ENCODE measurements around the gene SURF6. TPM values are rescaled to one million over a fixed set of nuclear protein-coding genes. Genes with fewer than 3 reads are reported as not detected.
A peak's percentile ranks its signal among the peaks of the same experiment; 100 is the strongest.
"Not testable (repeated sequence)": the region's sequence is repeated elsewhere in the genome, so short reads cannot be mapped to it uniquely, and the experiment has no call there.

The SURF6 gene
- 25.2 TPM for total RNA-seq

DNA sequence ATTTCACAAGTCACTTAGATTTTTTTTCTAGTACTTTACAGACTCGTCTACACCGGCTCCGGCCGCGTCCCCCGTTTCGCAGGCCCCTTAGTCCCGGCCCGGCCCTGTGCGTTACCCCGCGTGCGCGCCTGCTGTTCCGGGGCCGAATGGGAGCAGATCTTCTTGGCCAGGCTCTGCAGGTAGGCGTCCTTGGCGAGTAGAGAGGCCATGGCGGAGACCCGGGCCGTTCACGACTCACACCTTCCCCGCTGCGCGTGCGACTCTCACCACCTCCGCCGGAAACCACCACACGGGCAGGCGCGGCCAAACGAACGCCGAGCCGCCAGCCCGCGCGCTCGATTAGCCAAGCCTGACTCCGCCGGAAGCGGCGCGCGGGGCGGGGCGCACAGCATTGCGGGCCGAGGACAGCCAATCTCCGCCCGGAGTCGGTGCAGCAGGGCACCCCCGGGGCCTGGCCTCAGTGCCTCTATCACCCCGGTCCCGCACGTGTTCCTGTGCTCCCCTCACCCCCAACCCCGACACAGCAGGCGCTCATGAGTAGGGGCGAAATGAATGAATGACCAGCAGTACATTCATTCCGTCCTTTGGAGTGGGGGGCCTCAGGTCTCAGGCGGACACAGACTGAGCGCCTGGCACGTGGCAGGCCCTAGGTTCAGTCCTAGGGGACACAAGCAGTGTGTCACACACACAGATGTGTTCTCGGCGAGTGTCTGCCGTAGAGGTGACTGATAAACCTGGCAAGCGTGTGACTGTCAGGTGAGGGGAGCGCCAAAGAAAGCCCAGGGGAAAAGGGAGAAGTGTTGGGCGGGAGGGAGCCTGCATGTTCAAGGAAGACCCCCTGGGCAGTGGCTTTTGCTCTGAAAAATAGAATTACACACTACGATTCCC lies at the start of gene SURF6:
Gene SURF6, minus strand, starts transcription at position 265 of the 888 bp plus-strand sequence. Its CDS starts 56 bp downstream, at position 209.
- DNase-seq (ENCODE audit: low spot score) = peak; percentile 92

GRCh38 chr9:133385452-133385851 lies 49.5 kb upstream of the SURF6 start:
- DNase-seq (ENCODE audit: low spot score) = no peak

DNA sequence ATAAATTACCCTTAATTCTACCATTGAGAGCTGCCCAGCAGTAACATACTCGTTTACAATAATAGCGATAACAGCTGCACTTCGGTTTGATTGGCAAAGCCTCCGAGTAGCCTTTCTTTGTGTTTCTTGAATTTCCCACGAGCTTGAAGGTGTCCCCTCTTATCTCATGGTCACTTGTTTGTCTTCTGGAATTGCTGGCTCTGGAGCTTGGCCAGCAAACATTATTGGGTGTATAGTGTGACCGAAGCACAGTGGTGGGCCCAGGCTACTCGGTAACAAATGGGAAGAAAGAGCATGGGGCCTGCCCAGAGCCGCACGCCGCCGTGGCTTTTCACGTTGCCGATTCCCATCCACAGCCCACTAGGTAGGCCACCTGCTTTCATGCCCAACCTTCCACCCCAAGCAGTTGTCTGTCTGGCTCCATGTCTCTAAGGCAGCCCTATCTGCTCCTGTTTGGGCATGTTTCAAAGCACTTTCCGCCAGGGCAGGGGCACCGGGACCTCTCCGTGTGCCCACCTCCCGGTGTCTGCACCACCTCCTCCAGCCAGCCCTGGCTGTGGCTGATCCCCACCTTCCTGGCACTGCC lies 48.8 kb upstream of the SURF6 start:
- DNase-seq (ENCODE audit: low spot score) = no peak

DNA sequence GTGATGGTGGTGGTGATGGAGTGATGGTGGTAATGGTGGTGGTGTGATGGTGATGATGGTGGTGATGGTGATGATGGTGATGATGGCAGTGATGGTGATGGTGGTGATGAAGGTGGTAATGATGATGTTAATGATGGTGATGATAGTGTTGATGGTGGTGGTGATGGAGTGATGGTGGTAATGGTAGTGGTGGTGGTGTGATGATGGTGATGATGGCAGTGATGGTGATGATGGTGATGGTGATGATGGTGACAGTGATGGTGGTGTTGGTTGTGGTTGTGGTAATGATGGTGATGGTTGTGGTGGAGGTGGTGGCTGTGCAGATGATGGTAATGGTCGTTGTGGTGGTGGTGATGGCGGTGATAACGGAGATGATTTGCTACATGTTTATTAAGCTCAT lies 47.5 kb upstream of the SURF6 start:
- DNase-seq (ENCODE audit: low spot score) = no peak

GRCh38 chr9:133382507-133383141 lies 46.6 kb upstream of the SURF6 start:
- no peak for DNase-seq (ENCODE audit: low spot score)

GRCh38 chr9:133380734-133381133 lies 44.7 kb upstream of the SURF6 start:
- DNase-seq (ENCODE audit: low spot score) = no peak

DNA sequence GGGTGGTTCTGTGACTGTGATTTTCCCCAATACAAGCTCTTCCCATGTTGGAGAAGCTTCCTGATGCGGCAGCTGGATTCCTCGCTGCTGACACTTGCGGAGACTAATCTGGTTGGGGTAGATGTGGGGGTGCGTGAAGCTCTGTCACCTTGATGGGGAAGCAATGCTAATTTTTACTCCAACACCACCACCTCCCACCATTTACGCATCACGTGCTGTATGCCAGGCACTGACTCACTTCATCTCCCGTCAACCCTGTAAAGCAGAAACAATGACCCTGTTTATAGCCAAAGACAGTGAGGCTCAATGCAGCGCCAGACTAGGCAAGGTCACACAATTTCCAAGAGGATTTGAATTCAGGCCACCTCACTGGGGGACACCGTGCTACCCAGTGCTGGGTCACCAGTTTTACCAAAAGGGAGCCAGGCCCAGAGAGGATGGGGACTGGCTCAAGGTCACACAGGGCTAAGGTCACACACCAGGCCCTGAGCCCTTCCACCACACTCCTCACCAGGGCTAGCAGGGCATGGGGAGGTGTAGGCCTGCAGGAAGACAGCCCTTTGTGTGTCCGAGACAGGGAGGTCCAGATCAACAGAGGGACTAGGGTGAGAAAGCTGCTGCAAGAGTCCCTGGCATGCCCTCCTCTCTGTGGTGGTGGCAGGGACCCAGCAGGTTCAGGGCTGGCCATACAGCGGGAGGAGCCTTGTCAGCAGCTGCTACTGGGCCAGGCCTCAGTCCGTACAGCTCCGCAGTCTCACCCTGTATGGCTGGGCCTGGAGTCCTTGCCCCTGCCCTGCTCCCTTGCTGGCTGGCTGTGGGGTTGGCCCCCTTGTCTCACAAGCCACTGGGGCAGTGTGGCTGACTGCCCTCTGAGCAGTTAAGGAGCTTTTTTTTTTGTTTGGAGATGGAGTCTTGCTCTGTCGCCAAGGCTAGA lies 43.4 kb upstream of the SURF6 start:
- DNase-seq (ENCODE audit: low spot score) = no peak

GRCh38 chr9:133378408-133378962 lies 42.5 kb upstream of the SURF6 start:
- no peak for DNase-seq (ENCODE audit: low spot score)

GRCh38 chr9:133377721-133378216 lies 41.8 kb upstream of the SURF6 start:
- DNase-seq (ENCODE audit: low spot score) = no peak

DNA sequence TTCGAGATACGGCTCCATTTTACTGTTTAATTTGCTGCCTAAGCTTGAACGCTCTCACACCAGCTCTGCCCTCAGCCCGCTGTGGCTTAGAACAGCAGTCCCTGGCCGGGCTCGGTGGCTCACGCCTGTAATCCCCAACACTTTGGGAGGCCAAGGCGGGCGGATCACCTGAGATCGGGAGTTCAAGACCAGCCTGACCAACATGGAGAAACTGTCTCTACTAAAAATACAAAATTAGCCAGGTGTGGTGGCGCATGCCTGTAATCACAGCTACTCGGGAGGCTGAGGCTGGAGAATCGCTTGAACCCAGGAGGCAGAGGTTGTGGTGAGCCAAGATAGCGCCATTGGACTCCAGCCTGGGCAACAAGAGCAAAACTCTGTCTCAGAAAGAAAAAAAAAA lies 41.3 kb upstream of the SURF6 start:
- DNase-seq (ENCODE audit: low spot score) = not testable (repeated sequence)

DNA sequence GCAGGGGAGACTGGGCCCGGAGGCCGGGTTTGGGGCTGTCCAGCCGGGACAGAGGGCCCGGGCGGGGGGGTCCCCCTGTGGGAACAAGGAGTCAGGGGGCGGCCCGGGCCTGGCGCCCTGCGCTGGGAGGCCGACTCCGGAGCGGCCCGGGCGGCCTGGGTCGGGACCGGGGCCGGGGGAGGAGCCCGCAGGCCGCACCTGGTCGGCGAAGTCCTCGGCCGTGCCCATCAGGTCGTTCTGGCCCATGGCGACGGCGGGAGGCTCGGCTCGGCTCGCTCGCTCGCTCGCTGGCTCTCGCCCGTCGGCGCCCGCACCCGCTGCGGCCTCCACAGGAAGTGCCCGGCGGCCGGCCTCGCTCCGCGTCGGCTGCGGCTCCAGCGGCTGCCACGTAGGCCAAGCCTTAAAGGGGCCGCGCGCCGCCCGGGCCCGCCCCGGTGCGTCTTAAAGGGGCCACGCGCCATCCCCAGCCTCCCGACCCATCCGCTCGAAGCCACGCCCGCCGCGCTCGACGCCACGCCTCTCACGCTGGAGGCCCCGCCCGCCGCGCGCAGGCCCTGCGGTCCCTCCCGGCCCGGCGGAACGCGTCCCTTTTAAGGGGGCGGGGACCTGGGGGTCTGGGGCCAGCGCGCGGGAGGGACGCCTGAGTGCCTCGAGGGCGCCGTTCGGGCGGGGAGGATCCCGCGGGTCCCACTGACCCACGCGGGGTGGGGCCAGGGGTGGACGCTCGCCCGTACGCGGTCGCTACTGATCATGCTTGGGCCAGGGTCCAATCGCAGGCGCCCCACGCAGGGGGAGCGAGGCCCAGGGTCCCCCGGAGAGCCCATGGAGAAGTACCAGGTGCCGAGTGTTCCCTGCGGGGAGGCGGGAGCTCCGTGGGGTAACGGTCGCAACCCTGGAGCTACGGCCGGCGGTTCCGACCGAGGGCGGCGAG lies 40.0 kb upstream of the SURF6 start, which contains the start of the genes STKLD1 and SURF4:
Gene STKLD1, plus strand, starts transcription at position 643 of the 931 bp plus-strand sequence. Its CDS starts 108 bp downstream, at position 751.
Gene SURF4, minus strand, starts transcription at position 337 of the 931 bp plus-strand sequence. Its CDS starts 91 bp downstream, at position 246.
- peak; percentile 97 for DNase-seq (ENCODE audit: low spot score)

GRCh38 chr9:133375116-133375723 lies 39.2 kb upstream of the SURF6 start:
- peak; percentile 27 for DNase-seq (ENCODE audit: low spot score)

- no peak for DNase-seq (ENCODE audit: low spot score)
Measured at GRCh38 chr9:133374612-133375115, 38.7 kb upstream of the SURF6 start.

DNA sequence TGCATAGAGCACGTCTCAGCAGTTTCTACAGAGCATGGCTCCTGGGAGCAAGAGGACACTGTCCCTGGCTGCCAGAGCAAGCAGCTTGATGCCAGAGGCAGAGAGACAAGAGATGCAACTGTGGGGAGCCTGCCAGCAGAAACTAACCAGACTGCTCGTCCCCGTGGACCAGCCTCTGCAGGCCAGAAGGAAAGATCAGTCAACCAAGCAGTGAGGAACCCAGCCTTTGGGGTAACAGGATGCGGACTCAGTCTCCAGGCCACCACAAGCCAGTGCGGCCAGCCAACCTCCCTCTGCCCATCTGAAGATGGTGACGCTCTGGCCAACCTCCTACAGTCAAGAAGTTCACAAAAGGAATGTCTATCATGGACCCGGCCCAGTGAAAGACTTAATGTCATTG lies 36.2 kb upstream of the SURF6 start:
- DNase-seq (ENCODE audit: low spot score) = no peak

- DNase-seq (ENCODE audit: low spot score) = no peak
Measured at GRCh38 chr9:133371261-133371711, 35.3 kb upstream of the SURF6 start.

GRCh38 chr9:133370685-133371084 lies 34.7 kb upstream of the SURF6 start:
- DNase-seq (ENCODE audit: low spot score) = no peak

DNA sequence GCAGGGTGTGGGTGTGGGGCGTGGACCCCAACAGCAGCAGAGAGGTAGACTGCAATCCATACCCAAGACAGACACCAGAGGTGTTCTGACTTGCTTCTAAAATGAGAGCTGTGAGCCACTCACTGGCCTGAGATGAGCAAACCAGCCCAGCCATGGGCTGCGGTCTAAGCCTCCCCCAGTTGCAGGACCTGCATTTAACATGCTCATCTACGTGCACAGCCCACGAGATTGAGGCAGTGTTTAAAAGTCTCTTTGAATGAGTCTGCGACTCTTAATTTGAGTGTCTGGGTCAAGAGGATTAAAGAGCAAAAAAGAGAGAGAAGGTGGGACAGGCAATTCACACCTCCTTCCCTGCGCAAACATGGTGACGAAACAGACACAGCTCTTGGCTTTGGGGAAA lies 33.9 kb upstream of the SURF6 start:
- DNase-seq (ENCODE audit: low spot score) = no peak

- no peak for DNase-seq (ENCODE audit: low spot score)
Measured at GRCh38 chr9:133369422-133369821, 33.4 kb upstream of the SURF6 start.
